NB4 (cell line): ENCODE measurements around the gene KLHL17.
"Not testable (repeated sequence)": the region's sequence is repeated elsewhere in the genome, so short reads cannot be mapped to it uniquely, and the experiment has no call there.

ENCODE experiments used
- POLR2A ChIP-seq: IDR thresholded peaks from 2 replicates; pipeline ENCODE4 v1.6.1; 2011; ENCODE audit warnings: mild to moderate bottlenecking; ENCODE audit not compliant: insufficient read length; ENCODE audit errors: extremely low read depth
- TF ChIP-seq, protein P1 (sequence below): IDR thresholded peaks from one replicate; pipeline ENCODE4 v1.5.1; 2012; ENCODE audit warnings: low read depth, low read length
- TF ChIP-seq, protein P2 (sequence below): IDR thresholded peaks from 2 replicates; pipeline ENCODE4 v1.6.1; 2011; ENCODE audit warnings: low read depth, low read length

- TF ChIP-seq, protein P1, sequence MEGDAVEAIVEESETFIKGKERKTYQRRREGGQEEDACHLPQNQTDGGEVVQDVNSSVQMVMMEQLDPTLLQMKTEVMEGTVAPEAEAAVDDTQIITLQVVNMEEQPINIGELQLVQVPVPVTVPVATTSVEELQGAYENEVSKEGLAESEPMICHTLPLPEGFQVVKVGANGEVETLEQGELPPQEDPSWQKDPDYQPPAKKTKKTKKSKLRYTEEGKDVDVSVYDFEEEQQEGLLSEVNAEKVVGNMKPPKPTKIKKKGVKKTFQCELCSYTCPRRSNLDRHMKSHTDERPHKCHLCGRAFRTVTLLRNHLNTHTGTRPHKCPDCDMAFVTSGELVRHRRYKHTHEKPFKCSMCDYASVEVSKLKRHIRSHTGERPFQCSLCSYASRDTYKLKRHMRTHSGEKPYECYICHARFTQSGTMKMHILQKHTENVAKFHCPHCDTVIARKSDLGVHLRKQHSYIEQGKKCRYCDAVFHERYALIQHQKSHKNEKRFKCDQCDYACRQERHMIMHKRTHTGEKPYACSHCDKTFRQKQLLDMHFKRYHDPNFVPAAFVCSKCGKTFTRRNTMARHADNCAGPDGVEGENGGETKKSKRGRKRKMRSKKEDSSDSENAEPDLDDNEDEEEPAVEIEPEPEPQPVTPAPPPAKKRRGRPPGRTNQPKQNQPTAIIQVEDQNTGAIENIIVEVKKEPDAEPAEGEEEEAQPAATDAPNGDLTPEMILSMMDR = not testable (repeated sequence)
- TF ChIP-seq POLR2A = not testable (repeated sequence)
- TF ChIP-seq, protein P2, sequence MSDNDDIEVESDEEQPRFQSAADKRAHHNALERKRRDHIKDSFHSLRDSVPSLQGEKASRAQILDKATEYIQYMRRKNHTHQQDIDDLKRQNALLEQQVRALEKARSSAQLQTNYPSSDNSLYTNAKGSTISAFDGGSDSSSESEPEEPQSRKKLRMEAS = not testable (repeated sequence)
These were observed 34.2 kb downstream of the KLHL17 start for GRCh38 chr1:994546-994945.
